Spleen (tissue), 7 donors: ENCODE data around the gene ZSCAN5A.

Experiments used
- CTCF ChIP-seq, 11 experiments: fragments of 200-600 bp in 7 of 11; fragments of 450-650 bp in 4 of 11; sonication (generic) in 4 of 11; IDR thresholded peaks in 8 of 11; conservative IDR thresholded peaks in 3 of 11; 1 replicate in 7 of 11; 2 replicates in 4 of 11; pipeline versions ENCODE4 v1.4.0 to v1.8.0; 2016 to 2021; ENCODE audit warnings: antibody characterized with exemption in 11 of 11, inconsistent platforms in 4 of 11, mild to moderate bottlenecking in 1 of 11
- POLR2A ChIP-seq, 3 donors: fragments of 450-650 bp; IDR thresholded peaks; one replicate each; pipeline ENCODE4 v1.5.1; 2017; ENCODE audit warnings: antibody characterized with exemption in 3 of 3, mild to moderate bottlenecking in 1 of 3
- POLR2AphosphoS5 ChIP-seq, 3 donors: sonication (generic); formaldehyde crosslinking; IDR thresholded peaks; one replicate each; pipeline ENCODE4 v1.5.1; 2017; ENCODE audit warnings: antibody characterized with exemption in 3 of 3
- donor health status: DM: no; HTN: no; CAD: no; lungs with moderate emphysema.
- donor health status: DM: no; HTN: no; CAD: no.
- donor health status: DM: no; HTN: no; CAD: no.

GRCh38 chr19:56308792-56309191, 5.8 kb downstream of the ZSCAN5A start:
- TF ChIP-seq CTCF (IDR thresholded peaks at IDR 0.05 in 8 of 11, conservative IDR thresholded peaks at IDR 0.05 in 3 of 11): no peak
- TF ChIP-seq POLR2A (IDR thresholded peaks at IDR 0.05): no peak
- no peak for TF ChIP-seq POLR2AphosphoS5 (IDR thresholded peaks at IDR 0.05)
